SK-N-SH treated with all-trans-retinoic acid at 6 μM for 48 hours (cell line): ENCODE results near the gene TSSK3.

ENCODE experiments used
- ZC3H10 ChIP-seq: fragments of 250-450 bp; sonication (Bioruptor Pico); IDR thresholded peaks from 2 replicates; pipeline ENCODE4 v1.5.1; 2021; ENCODE audit warnings: mild to moderate bottlenecking, moderate library complexity
- ZFP30 ChIP-seq: fragments of 450-650 bp; formaldehyde crosslinking; IDR thresholded peaks from 2 replicates; pipeline ENCODE4 v1.5.0; 2022; ENCODE audit warnings: mild to moderate bottlenecking, moderate library complexity
- ZNF8 ChIP-seq: fragments of 450-650 bp; formaldehyde crosslinking; IDR thresholded peaks from 2 replicates; pipeline ENCODE4 v1.5.0; 2020; ENCODE audit warnings: mild to moderate bottlenecking, moderate library complexity
- TF ChIP-seq, protein P1 (sequence below): fragments of 250-450 bp; sonication (Bioruptor Pico); IDR thresholded peaks from 2 replicates; pipeline ENCODE4 v1.8.0; 2020; ENCODE audit warnings: mild to moderate bottlenecking, moderate library complexity, borderline replicate concordance

DNA sequence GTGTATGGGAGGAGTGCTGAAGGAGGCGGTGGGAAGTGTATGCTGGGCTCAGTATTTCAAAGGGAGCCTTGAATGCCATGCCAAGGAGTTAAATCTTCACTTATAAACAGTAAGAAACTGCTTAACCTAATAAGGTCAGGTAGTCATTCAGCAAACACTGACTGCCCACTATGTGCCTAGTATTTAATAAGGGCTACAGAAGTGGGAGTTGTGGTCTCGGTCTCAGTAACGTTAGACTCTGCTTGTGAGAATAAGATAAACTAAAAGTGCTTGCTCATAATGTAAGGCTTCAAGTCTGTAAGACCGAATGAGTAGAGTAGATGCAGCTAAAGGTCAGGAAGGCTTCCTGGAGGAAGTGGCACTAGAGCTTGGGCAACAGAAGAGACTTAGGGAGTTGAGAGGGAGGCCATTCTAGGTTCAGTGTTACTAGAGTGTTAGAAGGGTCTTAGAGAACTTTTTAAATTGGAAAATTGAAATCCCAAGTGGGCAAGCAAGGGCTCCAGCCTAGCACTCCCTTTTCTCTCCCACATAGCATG lies 32.3 kb upstream of the TSSK3 start:
- TF ChIP-seq ZNF8 (CRISPR knock-in tag) (no peak), ZC3H10 (CRISPR knock-in tag) (no peak), ZFP30 (no peak)
- TF ChIP-seq, protein P1, sequence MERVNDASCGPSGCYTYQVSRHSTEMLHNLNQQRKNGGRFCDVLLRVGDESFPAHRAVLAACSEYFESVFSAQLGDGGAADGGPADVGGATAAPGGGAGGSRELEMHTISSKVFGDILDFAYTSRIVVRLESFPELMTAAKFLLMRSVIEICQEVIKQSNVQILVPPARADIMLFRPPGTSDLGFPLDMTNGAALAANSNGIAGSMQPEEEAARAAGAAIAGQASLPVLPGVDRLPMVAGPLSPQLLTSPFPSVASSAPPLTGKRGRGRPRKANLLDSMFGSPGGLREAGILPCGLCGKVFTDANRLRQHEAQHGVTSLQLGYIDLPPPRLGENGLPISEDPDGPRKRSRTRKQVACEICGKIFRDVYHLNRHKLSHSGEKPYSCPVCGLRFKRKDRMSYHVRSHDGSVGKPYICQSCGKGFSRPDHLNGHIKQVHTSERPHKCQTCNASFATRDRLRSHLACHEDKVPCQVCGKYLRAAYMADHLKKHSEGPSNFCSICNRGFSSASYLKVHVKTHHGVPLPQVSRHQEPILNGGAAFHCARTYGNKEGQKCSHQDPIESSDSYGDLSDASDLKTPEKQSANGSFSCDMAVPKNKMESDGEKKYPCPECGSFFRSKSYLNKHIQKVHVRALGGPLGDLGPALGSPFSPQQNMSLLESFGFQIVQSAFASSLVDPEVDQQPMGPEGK (CRISPR knock-in tag): no peak
